ENCODE data around the gene NR2F1-AS1. TPM values are rescaled to one million over a fixed set of nuclear protein-coding genes. Genes with fewer than 3 reads are reported as not detected.

Gene NR2F1-AS1
- total RNA-seq, 1 experiment from 2014 or later: 24.1 TPM

GRCh38 chr5:93436083-93436482 is 144.9 kb downstream of the NR2F1-AS1 start:
- Histone ChIP-seq H3K4me3 (ENCODE audit: low read length) (no peak overlapping the region), H3K27ac (ENCODE audit: low read length) (no peak overlapping the region), H3K79me2 (ENCODE audit: low read length) (no peaks in the 10 kb centered on the region), H3F3A (ENCODE audit: low read length, unreplicated experiment) (no peaks in the 10 kb centered on the region), H4K20me1 (ENCODE audit: low read length) (no peaks in the 10 kb centered on the region), H3K27me3 (ENCODE audit: low read length) (no peaks in the 10 kb centered on the region), H3K4me2 (ENCODE audit: low read length) (no peak overlapping the region), H3K9me2 (replicated peaks; ENCODE audit: low read length) (no peaks in the 10 kb centered on the region), H3K36me3 (ENCODE audit: low read depth, low read length) (peaks cover 10% of the 10 kb centered on the region; the same call in 1 of the 2 replicates), H2AFZ (ENCODE audit: low read length) (no peak overlapping the region), H3K4me1 (ENCODE audit: insufficient read depth, low read length) (no peaks in the 10 kb centered on the region), H3K9me3 (ENCODE audit: low read length) (no peaks in the 10 kb centered on the region), H3K9ac (ENCODE audit: low read length) (no peak overlapping the region)
- intact Hi-C loops (cut with micrococcal nuclease): no loop called here
- no peak for DNase-seq
- no peak for ATAC-seq
- CTCF ChIA-PET: no interaction called here
- BruUV-seq (replicated peaks): no TSS peak
- TF ChIP-seq EZH2phosphoT487 (IDR thresholded peaks at IDR 0.05; ENCODE audit: borderline replicate concordance, low read length) (no peak), EZH2 (IDR thresholded peaks at IDR 0.05; ENCODE audit: low read length, unreplicated experiment) (no peak), CTCF (conservative IDR thresholded peaks at IDR 0.05; ENCODE audit: low read depth, low read length) (no peak)
- POLR2A ChIA-PET (ENCODE audit: unreplicated experiment): no interaction called here

GRCh38 chr5:93433422-93433821 is 147.6 kb downstream of the NR2F1-AS1 start:
- H3F3A ChIP-seq (ENCODE audit: low read length, unreplicated experiment): peaks cover 4% of the 10 kb centered on the region
- POLR2A ChIA-PET (ENCODE audit: unreplicated experiment): no interaction called here
- H3K27ac ChIP-seq (ENCODE audit: low read length): no peak overlapping the region
- no peak overlapping the region for H2AFZ ChIP-seq (ENCODE audit: low read length)
- TF ChIP-seq CTCF (conservative IDR thresholded peaks at IDR 0.05; ENCODE audit: low read depth, low read length) (no peak), EZH2phosphoT487 (IDR thresholded peaks at IDR 0.05; ENCODE audit: borderline replicate concordance, low read length) (no peak), EZH2 (IDR thresholded peaks at IDR 0.05; ENCODE audit: low read length, unreplicated experiment) (no peak)
- ATAC-seq (no peak), DNase-seq (no peak)
- H4K20me1 ChIP-seq (ENCODE audit: low read length): peaks cover 3% of the 10 kb centered on the region; the same call in 1 of the 2 replicates
- peaks cover 4% of the 10 kb centered on the region; the same call in 1 of the 2 replicates for H3K36me3 ChIP-seq (ENCODE audit: low read depth, low read length)
- H3K9ac ChIP-seq (ENCODE audit: low read length): no peak overlapping the region
- H3K4me3 ChIP-seq (ENCODE audit: low read length): no peak overlapping the region
- no peaks in the 10 kb centered on the region for H3K27me3 ChIP-seq (ENCODE audit: low read length)
- peaks cover 15% of the 10 kb centered on the region for H3K4me1 ChIP-seq (ENCODE audit: insufficient read depth, low read length)
- no peaks in the 10 kb centered on the region for H3K9me3 ChIP-seq (ENCODE audit: low read length)
- H3K9me2 ChIP-seq (replicated peaks; ENCODE audit: low read length): no peaks in the 10 kb centered on the region
- no peak overlapping the region for H3K4me2 ChIP-seq (ENCODE audit: low read length)
- CTCF ChIA-PET: no interaction called here
- intact Hi-C loops (cut with micrococcal nuclease): no loop called here
- no TSS peak for BruUV-seq (replicated peaks)
- H3K79me2 ChIP-seq (ENCODE audit: low read length): no peaks in the 10 kb centered on the region

- no peaks in the 10 kb centered on the region for H3K9me3 ChIP-seq (ENCODE audit: low read length)
- no peak for TF ChIP-seq CTCF (conservative IDR thresholded peaks at IDR 0.05; ENCODE audit: low read depth, low read length)
- TF ChIP-seq EZH2 (IDR thresholded peaks at IDR 0.05; ENCODE audit: low read length, unreplicated experiment): no peak
- no peak for TF ChIP-seq EZH2phosphoT487 (IDR thresholded peaks at IDR 0.05; ENCODE audit: borderline replicate concordance, low read length)
- no peaks in the 10 kb centered on the region for H3K9me2 ChIP-seq (replicated peaks; ENCODE audit: low read length)
- no peaks in the 10 kb centered on the region for H3K79me2 ChIP-seq (ENCODE audit: low read length)
- peaks cover 37% of the 10 kb centered on the region for H3K4me1 ChIP-seq (ENCODE audit: insufficient read depth, low read length)
- no peak overlapping the region for H3K27ac ChIP-seq (ENCODE audit: low read length)
- peaks cover 4% of the 10 kb centered on the region for H3F3A ChIP-seq (ENCODE audit: low read length, unreplicated experiment)
- no peak overlapping the region for H3K4me2 ChIP-seq (ENCODE audit: low read length)
- H4K20me1 ChIP-seq (ENCODE audit: low read length): peaks cover 3% of the 10 kb centered on the region; the same call in 1 of the 2 replicates
- H3K9ac ChIP-seq (ENCODE audit: low read length): no peak overlapping the region
- CTCF ChIA-PET: no interaction called here
- no peak for DNase-seq
- no peak for ATAC-seq
- POLR2A ChIA-PET (ENCODE audit: unreplicated experiment): no interaction called here
- no TSS peak for BruUV-seq (replicated peaks)
- no peaks in the 10 kb centered on the region for H3K27me3 ChIP-seq (ENCODE audit: low read length)
- H3K4me3 ChIP-seq (ENCODE audit: low read length): no peak overlapping the region
- H2AFZ ChIP-seq (ENCODE audit: low read length): no peak overlapping the region
- no peaks in the 10 kb centered on the region for H3K36me3 ChIP-seq (ENCODE audit: low read depth, low read length)
- intact Hi-C loops (cut with micrococcal nuclease): no loop called here
Measured at GRCh38 chr5:93431250-93431649, 149.8 kb downstream of the NR2F1-AS1 start.

Data from PC-3 (cell line).